Activated gamma-delta T cell treated with anti-CD3 and anti-CD28 coated beads, Interleukin-2, amount 50 U/mL, for 16 hours (primary cell): ENCODE measurements around the gene CCDC196.

Experiments
- DNase-seq: peaks from one replicate; pipeline ENCODE4 v3.0.0-alpha.2; 2020; ENCODE audit warnings: low read depth

The CCDC196 gene

GRCh38 chr14:66485910-66486421, at the start of gene CCDC196:
CCDC196 (plus strand) TSS chr14:66486371; CDS start chr14:66486503, 132 bp downstream.
- DNase-seq, result no peak

GRCh38 chr14:66440801-66441200, 45.4 kb upstream of the CCDC196 start:
- DNase-seq, result no peak

- no peak for DNase-seq
Measured at GRCh38 chr14:66442953-66443571, 43.1 kb upstream of the CCDC196 start.

GRCh38 chr14:66443785-66444184, 42.4 kb upstream of the CCDC196 start:
- DNase-seq, result no peak

GRCh38 chr14:66444271-66444927, 41.8 kb upstream of the CCDC196 start:
- DNase-seq, result no peak

- DNase-seq, result no peak
Measured at GRCh38 chr14:66445936-66446335, 40.2 kb upstream of the CCDC196 start.

GRCh38 chr14:66453469-66453868, 32.7 kb upstream of the CCDC196 start:
- DNase-seq, result no peak

GRCh38 chr14:66459603-66460002, 26.6 kb upstream of the CCDC196 start:
- no peak for DNase-seq

GRCh38 chr14:66464261-66464660, 21.9 kb upstream of the CCDC196 start:
- DNase-seq, result no peak

GRCh38 chr14:66468778-66469367, 17.3 kb upstream of the CCDC196 start:
- no peak for DNase-seq

GRCh38 chr14:66471584-66471983, 14.6 kb upstream of the CCDC196 start:
- no peak for DNase-seq

GRCh38 chr14:66472251-66472650, 13.9 kb upstream of the CCDC196 start:
- no peak for DNase-seq

- no peak for DNase-seq
Measured at GRCh38 chr14:66473223-66473622, 12.9 kb upstream of the CCDC196 start.

- no peak for DNase-seq
Measured at GRCh38 chr14:66476964-66477363, 9.2 kb upstream of the CCDC196 start.

- DNase-seq, result no peak
Measured at GRCh38 chr14:66477567-66477966, 8.6 kb upstream of the CCDC196 start.

- no peak for DNase-seq
Measured at GRCh38 chr14:66482873-66483272, 3.3 kb upstream of the CCDC196 start.

- DNase-seq, result no peak
Measured at GRCh38 chr14:66483322-66483721, 2.8 kb upstream of the CCDC196 start.

GRCh38 chr14:66485029-66485428, 1.1 kb upstream of the CCDC196 start:
- DNase-seq, result no peak

- no peak for DNase-seq
Measured at GRCh38 chr14:66487164-66487563, 993 bp downstream of the CCDC196 start.

GRCh38 chr14:66490143-66491111, 4.3 kb downstream of the CCDC196 start:
- DNase-seq, result no peak

- DNase-seq, result no peak
Measured at GRCh38 chr14:66493750-66494149, 7.6 kb downstream of the CCDC196 start.
